GM12872 (cell line): ENCODE results near the gene ZNF862.
A peak's percentile ranks its signal among the peaks of the same experiment; 100 is the strongest.

ENCODE experiments used
- TF ChIP-seq, protein P1 (sequence below): IDR thresholded peaks from 3 replicates; pipeline ENCODE4 v1.5.1; 2011; ENCODE audit warnings: low read depth, mild to moderate bottlenecking, low read length, moderate library complexity; ENCODE audit not compliant: insufficient read depth

The ZNF862 gene

DNA sequence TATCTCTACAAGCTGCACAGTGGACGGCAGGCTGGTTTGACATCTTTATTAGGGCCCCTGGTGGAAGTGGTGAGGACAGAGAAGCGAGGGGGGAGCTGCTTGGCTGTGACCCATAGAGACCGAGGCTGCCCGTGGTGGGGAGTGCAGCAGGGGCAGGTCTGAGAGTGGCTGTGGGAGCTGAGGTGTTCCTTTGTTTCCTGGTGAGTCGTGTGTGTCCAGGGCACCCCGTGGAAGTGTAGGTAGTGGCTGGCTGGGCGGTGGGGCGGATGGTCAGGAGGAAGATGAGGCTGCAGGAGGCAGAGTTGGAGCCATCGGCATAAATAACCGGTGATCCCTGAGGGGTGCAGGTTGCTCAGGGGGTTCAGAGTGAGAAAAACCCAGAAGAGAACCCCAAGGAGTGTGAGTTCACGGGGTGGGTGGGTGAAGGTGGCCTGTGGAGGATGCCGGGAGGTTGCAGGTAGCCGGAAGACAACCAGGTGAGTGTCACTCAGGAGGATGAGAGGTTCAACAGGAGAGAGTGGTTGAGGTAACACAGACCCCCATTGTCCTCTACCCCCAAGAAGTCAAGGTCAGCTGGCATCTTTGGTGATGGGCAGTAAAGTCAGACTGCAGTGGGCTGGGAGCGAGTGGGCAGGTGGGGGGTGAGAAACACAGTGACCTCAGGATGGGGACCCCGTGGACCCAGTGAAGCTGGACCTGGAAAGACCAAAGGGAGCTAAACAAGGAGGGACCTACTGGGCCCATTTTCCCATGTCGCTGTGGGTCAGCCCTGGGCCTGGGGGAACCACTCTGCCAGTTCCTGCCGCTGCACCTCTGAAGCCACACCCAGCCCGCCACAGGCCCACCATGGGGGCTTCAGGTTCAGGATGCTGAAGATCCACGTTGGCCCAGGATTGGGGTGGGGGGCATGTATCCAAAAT lies 43.4 kb downstream of the ZNF862 start:
- TF ChIP-seq, protein P1, sequence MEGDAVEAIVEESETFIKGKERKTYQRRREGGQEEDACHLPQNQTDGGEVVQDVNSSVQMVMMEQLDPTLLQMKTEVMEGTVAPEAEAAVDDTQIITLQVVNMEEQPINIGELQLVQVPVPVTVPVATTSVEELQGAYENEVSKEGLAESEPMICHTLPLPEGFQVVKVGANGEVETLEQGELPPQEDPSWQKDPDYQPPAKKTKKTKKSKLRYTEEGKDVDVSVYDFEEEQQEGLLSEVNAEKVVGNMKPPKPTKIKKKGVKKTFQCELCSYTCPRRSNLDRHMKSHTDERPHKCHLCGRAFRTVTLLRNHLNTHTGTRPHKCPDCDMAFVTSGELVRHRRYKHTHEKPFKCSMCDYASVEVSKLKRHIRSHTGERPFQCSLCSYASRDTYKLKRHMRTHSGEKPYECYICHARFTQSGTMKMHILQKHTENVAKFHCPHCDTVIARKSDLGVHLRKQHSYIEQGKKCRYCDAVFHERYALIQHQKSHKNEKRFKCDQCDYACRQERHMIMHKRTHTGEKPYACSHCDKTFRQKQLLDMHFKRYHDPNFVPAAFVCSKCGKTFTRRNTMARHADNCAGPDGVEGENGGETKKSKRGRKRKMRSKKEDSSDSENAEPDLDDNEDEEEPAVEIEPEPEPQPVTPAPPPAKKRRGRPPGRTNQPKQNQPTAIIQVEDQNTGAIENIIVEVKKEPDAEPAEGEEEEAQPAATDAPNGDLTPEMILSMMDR = no peak

DNA sequence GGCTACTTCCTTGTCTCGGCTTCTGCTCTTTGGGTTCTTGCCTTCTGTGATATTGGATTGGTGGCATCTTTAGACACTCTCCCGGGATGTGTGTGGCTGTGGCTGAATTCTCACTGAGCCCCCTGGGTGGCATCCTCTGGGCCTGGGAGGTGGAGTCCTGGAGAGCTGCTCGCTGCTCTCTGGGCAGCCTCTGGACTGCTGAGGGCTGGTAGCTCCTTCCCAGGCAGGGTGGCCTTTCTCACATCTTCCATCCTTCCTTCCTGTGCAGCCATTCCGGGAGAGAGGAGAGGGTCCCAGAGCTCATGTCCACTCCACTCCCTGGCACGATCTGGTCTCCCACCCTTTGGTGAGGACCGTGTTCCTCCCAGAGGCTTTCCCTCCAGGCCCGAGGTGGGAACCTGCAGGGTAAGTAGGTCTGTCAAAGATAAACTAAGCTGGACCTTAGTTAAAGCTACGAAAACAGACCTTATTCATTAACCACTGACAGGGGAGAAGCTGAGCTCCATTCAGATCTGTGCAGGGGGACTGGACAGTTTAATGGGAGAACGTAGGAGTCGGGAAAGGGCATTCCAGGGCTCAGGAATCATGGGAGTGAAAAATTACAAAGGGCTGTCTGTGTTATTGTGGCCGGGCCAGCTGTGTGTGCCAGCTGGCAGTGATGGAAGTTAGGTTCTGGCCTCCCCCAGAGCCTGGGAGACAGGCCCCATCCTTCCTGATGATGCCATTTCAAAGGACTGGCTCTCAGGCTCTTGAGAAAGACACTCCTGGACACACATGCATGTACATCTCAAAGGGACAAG lies 44.3 kb downstream of the ZNF862 start:
- TF ChIP-seq, protein P1 = no peak

DNA sequence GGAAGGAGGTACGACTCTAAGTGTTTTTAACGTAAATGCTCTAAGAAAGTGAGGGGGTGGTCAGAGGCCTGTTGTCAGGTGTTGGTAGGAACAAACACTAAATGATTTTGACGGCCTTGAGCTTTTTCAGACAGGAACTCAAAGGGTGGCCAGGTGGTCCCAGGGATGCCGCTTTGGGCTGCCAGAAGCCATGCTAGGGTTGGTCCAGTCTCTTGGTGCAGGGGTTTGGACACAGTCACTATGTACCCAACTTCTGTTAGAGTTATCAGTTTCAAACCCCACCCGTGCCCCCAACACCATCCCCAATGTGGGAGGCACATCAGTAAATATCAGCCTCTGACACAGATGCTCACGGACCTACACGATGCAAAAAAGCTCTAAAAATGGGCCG lies 44.9 kb downstream of the ZNF862 start:
- TF ChIP-seq, protein P1 = no peak

DNA sequence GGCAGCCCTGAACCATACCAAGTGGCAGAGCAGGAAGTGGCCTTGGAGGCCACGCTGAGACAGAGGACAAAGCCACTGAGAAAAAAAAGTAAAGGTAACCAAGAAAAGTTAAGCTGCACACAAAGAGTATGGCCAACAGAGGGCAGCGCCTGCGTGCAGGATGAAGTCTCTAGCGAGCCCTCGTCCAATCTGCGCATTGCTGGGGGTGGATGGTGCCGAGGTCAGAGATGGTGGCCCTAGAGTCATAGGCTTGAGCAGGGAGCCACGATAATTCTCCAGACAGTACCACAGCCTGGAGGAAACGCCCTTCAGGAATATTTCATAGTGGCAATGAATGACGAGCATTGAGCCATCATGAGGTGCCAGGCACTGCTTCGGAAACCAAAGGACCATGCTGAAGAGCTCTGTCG lies 45.3 kb downstream of the ZNF862 start:
- TF ChIP-seq, protein P1 = peak; percentile 82

DNA sequence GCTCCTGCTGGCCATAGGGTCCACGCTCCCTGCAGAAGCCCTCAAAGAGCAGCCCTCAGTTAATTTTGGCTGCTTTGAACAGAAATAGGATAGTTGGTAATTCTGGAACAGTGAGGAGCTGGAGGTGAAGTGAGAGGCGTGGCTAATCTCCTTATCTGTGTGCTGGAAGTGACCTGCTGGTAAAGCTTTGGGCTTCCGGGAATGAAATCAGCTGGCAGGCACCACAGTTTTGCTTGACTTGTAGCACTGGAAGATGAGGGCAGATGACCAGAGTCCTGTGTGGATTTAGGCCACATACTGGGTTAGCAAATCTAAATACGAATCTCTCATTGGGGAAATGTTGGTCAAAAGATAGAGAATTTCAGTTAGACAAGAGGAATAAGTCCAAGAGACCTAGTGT lies 45.8 kb downstream of the ZNF862 start:
- TF ChIP-seq, protein P1 = no peak

DNA sequence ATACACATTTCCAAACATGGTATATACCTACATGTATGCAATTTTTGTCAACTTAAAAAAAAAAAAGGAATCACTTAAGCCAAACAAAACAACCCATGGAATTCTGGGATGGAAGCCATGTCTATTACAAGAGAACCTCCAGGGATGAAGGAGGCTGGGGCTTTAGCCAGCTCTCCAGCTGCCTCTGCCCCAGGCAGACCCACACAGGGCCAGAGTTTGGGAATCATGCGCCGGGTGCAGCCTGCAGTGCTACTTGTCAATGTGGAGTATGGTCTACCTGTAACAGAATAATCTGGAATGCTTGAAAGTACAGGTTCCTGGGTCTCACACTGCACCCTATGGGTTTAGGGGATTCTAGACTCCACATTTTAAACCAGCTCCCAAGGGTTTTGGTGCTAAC lies 46.4 kb downstream of the ZNF862 start:
- TF ChIP-seq, protein P1 = no peak

DNA sequence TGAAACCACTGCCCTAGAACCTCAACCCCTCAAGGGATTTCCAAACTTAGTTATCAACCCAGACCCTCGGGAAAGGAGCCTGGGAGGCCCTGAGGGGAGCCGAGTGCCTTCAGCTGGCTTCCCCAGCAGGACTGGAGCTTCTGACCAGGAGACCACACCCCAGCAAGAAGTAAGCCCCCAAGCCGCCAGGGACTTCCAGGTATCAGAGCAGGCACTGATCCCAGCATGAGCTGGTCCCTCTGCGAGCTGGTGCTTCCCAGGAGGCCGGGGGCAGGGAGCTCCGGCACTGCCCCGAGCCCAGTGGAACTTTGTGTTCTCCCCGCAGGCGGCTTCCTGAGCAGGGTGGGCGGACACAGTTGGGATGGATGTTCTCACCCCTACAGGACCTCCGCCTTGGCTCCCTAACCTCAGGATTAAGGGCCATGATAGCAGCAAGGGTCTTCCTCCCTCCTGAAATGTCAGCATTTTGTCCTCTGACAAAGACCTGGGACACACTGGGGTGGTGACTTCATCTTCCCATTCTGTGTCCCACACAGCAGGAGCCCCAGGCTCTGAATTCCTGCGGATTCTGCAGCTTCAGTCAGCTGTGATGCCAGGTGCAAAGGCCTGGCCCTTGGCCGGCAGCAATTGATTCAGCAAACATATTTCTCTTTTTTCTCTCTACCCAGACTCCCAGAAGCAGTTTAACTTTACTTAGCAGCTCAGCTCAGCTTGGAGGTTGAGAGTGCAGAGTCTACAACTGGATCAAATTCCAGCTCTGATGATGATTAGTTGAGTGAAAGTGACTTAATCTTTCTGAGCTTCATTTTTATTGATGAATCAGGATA lies 47.2 kb downstream of the ZNF862 start:
- TF ChIP-seq, protein P1 = no peak
